Activated CD8-positive, alpha-beta memory T cell treated with anti-CD3 and anti-CD28 coated beads for 36 hours (primary cell): ENCODE results near the gene IL11. TPM values are rescaled to one million over a fixed set of nuclear protein-coding genes. Genes with fewer than 3 reads are reported as not detected.

Experiments
- CTCF ChIA-PET: fragments of 350-600 bp; sonication (Branson Sonifier 250); formaldehyde crosslinking; loops from one replicate; lab custom pipeline; 2021; ENCODE audit warnings: antibody characterized with exemption; lab: Charles Lee
- POLR2A ChIA-PET: fragments of 350-600 bp; sonication (Branson Sonifier 250); formaldehyde crosslinking; loops from one replicate; lab custom pipeline; 2021; ENCODE audit warnings: antibody characterized with exemption; lab: Charles Lee
- total RNA-seq, 2 experiments: library from RNA; stranded (reverse); gene quantifications; one replicate each; pipeline ENCODE4 v1.2.3, GENCODE V29; 2021

The IL11 gene
- total RNA-seq, 2 experiments from 2014 or later: 0.08 to 0.21 TPM

DNA sequence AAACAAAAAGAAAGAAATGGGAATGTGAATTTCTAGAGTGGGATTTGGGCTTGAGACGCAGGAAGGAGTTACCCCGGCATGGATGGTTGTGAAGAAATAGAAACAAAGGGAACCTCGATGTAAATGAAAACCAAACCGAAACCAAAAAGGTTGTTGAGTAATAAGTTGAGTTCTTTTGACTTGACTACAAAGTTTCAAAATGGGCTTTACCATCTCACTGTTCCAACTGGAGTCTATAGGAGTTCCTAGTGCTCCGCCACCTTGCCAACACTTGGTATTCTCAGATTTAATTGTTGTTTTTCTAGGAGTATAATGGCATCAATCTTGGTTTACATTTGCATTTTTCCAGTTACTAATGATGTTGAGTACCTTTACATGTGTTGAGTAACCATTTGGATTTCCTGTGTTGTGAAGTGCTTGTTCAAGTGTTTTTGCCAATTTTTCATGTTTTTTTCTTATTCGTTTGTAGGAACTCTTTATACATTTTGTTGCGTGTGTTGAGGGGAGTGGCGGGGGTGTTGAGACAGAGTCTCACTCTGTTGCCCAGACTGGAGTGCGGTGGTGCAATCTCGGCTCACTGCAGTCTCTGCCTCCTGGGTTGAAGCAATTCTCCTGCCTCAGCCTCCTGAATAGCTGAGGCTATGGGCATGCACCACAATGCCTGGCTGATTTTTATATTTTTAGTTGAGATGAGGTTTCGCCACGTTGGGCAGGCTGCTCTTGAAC lies 28.1 kb upstream of the IL11 start:
- CTCF ChIA-PET: no interaction called here
- POLR2A ChIA-PET: interaction anchor here (1.4 kb wide), 1 partner anchor 12 kb away, joined by 6 read pairs; the partner anchor contains the start of gene RPL28

GRCh38 chr19:55392820-55393761 lies 22.8 kb upstream of the IL11 start:
- CTCF ChIA-PET: no interaction called here
- POLR2A ChIA-PET: interaction anchor here (0.6 to 1.6 kb wide), 2 partner anchors 14 to 157 kb away, joined by 3 read pairs; no protein-coding TSS in a partner anchor

DNA sequence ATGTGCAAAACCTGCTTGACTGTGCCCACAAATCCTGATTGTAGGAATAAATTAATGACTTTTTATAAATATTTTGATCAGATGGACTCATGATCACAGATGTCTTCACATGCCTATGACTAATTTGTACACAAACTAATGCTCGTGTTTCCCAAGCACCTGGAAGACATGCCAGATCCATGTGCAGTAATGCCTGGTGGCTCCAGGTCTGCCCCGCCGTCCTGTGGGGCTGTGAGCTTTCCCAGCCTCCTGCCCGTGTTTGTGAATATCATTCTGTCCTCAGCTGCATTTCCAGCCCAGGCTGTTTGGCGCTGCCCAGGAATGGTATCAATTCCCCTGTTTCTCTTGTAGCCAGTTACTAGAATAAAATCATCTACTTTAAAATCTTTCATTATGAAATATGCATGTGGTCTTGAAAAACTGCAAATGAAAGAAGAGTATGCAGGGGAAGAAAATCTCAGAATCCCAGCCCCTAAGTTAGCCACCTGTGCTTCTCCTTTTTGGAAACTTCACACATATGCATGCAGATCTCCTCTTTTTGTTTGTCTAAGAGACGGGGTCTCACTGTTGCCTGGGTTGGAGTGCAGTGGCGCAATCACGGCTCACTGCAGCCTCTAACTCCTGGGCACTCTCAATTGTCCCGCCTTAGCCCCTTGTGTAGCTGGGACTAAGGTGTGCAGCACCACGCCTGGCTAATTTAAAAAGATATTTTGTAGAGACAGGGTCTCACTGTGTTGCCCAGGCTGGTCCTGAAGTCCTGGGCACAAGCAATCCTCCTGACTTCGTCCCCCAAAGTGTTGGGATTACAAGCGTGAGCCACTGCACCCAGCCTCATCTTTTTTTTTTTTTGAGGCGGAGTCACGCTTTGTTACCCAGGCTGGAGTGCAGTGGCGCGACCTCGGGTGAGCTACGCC lies 21.7 kb upstream of the IL11 start:
- ChIA-PET CTCF (no interaction called here), POLR2A (interaction anchor here (0.6 kb wide), 1 partner anchor 156 kb away, joined by 3 read pairs; no protein-coding TSS in a partner anchor)

GRCh38 chr19:55391191-55391670 lies 21.0 kb upstream of the IL11 start:
- POLR2A ChIA-PET: interaction anchor here (1.2 to 3.6 kb wide), 2 partner anchors 10 to 16 kb away, joined by 5 to 14 read pairs; partner anchors contain the start of gene UBE2S
- CTCF ChIA-PET: interaction anchor here (2.0 kb wide), 1 partner anchor 89 kb away, joined by 6 read pairs; no protein-coding TSS in a partner anchor

DNA sequence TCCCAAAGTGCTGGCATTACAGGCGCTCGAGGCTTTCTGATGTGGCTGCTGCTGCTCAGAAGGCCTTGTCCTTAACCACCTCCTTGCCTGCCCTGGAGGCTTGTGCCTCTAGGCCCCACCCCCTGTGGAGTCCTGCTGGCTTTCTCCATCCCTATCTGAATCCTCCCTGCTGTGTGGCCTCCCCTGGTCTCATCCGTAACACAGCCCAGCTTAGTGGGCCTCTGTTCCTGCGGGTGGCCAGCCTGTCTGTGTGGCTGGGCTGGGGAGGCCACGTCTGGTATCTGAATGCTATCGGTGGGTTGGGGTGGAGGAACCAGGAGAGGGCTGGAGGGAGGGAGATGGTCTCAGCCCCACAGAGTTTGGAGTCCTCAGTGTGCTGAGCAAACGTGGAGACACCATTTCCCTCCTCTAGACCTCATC lies 20.2 kb upstream of the IL11 start:
- CTCF ChIA-PET: interaction anchor here (2.0 kb wide), 1 partner anchor 89 kb away, joined by 6 read pairs; no protein-coding TSS in a partner anchor
- POLR2A ChIA-PET: interaction anchor here (1.2 to 3.6 kb wide), 3 partner anchors 11 to 17 kb away, joined by 5 to 14 read pairs (median 8); partner anchors contain the start of gene UBE2S

DNA sequence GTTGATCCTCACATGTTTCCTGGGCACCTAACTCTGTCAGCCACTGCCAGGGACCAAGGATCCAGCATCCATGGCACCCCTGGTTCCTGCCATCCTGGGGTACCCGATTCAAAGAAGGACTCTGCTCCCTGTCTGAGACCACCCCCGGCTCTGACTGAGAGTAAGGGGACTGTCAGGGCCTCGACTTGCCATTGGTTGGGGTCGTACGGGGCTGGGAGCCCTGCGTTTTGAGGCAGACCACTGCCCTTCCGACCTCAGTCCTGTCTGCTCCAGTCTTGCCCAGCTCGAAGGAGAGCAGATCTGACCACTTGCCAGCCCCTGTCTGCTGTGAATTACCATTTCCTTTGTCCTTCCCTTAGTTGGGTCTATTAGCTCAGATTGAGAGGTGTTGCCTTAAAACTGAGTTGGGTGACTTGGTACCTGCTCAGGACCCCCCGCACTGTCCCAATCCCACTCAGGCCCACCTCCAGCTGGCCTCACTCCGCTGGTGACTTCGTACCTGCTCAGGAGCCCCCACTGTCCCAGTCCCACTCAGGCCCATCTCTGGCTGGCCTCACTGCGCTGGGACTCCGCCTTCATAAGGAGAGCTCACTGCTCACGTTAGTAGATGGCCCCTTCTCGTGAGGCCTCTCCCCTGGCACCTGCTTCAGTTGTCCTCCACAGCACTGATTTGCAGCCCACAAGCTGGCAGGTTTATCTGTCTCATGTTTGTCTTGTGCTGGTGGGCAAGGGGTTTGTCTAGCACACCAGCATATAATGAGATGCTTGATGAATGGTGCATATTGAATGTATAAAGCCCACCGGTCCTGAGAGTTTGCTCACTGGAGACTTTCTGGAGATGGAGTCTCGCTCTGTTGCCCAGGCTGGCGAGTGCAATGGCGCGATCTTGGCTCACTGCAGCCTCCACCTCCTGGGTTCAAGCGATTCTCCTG lies 19.4 kb upstream of the IL11 start:
- ChIA-PET CTCF (interaction anchor here (2.0 kb wide), 1 partner anchor 88 kb away, joined by 6 read pairs; no protein-coding TSS in a partner anchor), POLR2A (interaction anchor here (1.2 to 3.6 kb wide), 3 partner anchors 12 to 18 kb away, joined by 5 to 14 read pairs (median 8); partner anchors contain the start of gene UBE2S)

GRCh38 chr19:55387736-55388497 lies 17.7 kb upstream of the IL11 start:
- ChIA-PET POLR2A (interaction anchor here (1.2 to 3.6 kb wide), 6 partner anchors 14 to 133 kb away, joined by 3 to 16 read pairs (median 6); partner anchors contain the start of gene UBE2S), CTCF (interaction anchor here (0.9 kb wide), 1 partner anchor 20 kb away, joined by 3 read pairs; the partner anchor contains the start of gene UBE2S)

GRCh38 chr19:55386493-55386971 lies 16.3 kb upstream of the IL11 start:
- ChIA-PET CTCF (interaction anchor here (1.2 kb wide), 1 partner anchor 85 kb away, joined by 3 read pairs; no protein-coding TSS in a partner anchor), POLR2A (interaction anchor here (0.9 to 2.1 kb wide), 5 partner anchors 11 to 132 kb away, joined by 3 to 16 read pairs (median 5); partner anchors contain the start of genes KMT5C and UBE2S)

DNA sequence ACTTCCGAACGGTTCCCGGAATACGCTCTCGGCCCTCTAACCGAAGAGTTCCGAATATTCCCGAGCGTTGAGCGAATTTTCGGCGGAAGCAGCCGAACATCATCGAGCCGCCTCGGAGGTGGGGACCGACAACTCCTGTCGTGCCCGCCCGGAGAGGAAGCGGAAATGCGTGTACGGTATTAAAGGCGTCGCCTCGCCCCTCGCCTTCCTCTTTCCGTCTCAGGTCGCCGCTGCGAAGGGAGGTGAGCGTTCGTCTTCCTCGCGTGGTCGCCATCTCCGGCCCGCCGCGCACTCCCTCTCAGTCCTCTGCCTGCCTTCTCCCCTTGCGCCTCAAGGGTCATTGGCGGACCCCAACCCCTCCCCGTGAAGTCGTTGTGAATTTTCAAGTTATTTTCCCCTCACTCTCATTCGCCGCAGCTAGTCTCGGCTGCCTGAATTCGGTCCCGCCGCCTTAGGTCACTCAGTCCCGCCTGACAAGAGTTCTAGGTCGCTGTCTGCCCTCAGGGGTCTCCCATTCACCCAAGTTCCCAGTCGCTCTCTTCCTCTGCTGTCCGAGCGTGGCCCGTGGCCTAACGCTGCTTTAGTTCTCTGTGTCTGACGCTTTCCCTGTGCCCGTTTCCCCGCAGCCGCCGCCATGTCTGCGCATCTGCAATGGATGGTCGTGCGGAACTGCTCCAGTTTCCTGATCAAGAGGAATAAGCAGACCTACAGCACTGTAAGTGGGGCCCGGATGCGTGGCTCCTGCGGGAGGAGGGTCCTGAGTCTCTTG lies 15.6 kb upstream of the IL11 start, which contains the start of gene RPL28:
RPL28 (plus strand) TSS at position 209 of the 769 bp plus-strand sequence; CDS start at position 635, 426 bp downstream.
- ChIA-PET POLR2A (interaction anchor here (0.9 to 2.1 kb wide), 3 partner anchors 11 to 46 kb away, joined by 3 to 16 read pairs (median 6); partner anchors contain the start of genes KMT5C and UBE2S), CTCF (interaction anchor here (1.2 kb wide), 1 partner anchor 84 kb away, joined by 3 read pairs; no protein-coding TSS in a partner anchor)

DNA sequence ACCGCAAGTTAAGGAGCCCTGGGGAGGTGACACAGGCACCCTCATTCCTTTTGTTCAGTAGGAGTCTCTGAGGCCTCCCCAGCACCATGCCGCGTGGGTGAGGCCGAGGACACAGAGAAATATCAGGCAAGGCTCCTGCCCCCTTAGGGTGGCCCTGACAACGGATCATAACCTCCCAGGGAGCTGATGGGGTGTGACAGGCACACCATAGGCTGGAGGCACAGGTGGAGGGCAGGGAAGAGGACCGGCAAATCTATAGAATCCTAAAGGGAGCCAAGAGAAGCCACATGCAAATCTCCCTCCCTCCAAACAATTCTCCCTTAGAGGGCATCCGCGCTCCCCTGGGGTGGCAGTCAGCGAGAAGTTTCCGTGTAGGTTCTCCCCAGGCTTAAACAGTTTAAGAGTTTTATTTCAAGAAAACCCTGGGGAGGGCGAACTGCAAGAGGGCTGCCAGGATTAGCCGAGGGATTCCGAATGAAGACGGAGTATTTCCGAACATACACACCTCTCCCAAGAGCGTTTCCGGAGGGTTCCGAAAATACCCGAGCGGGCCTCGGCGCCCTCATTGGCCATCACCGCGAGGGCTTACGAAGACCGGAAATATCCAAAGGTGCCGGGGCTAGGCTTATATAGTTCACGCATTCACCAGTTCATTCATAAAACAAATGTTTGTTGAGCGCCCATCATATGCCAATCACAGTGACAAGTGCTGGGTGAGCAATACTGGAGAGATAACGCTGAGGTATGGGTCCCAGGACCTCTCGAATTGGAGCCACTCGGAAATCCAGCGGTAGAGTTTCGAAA lies 14.9 kb upstream of the IL11 start:
- CTCF ChIA-PET: interaction anchor here (1.0 to 2.3 kb wide), 8 partner anchors 22 to 269 kb away, joined by 3 to 17 read pairs (median 6); partner anchors contain the start of gene UBE2S
- POLR2A ChIA-PET: interaction anchor here (0.7 to 2.9 kb wide), 12 partner anchors 12 to 240 kb away, joined by 3 to 26 read pairs (median 5); partner anchors contain the start of genes HSPBP1, KMT5C, PPP6R1 and UBE2S

GRCh38 chr19:55384131-55384919 lies 14.1 kb upstream of the IL11 start, which contains the start of gene TMEM238:
TMEM238 (minus strand) TSS chr19:55384292; CDS start chr19:55384259, 33 bp downstream.
- ChIA-PET POLR2A (interaction anchor here (0.7 to 2.9 kb wide), 14 partner anchors 8 to 240 kb away, joined by 3 to 26 read pairs (median 4); partner anchors contain the start of genes HSPBP1, KMT5C, PPP6R1 and UBE2S), CTCF (interaction anchor here (0.9 to 2.3 kb wide), 8 partner anchors 23 to 270 kb away, joined by 3 to 17 read pairs (median 6); partner anchors contain the start of gene UBE2S)
